ENCODE data around the gene ACTL8.

- TF ChIP-seq POLR2AphosphoS5 (IDR thresholded peaks at IDR 0.05; ENCODE audit: low read depth, low read length), result no peak
- no peak for TF ChIP-seq POLR2A (IDR thresholded peaks at IDR 0.05; ENCODE audit: low read depth, low read length)
- TF ChIP-seq TAF1 (IDR thresholded peaks at IDR 0.05; ENCODE audit: borderline replicate concordance, low read depth, low read length), result no peak
These were observed 25.9 kb upstream of the ACTL8 start for GRCh38 chr1:17729248-17729647.
